HG03139 (cell line): ENCODE measurements around the gene MYL6.
"Not testable (repeated sequence)": the region's sequence is repeated elsewhere in the genome, so short reads cannot be mapped to it uniquely, and the experiment has no call there.

Source experiments
- ATAC-seq: cut with Tn5 transposase; IDR thresholded peaks from one replicate; pipeline ENCODE4 v1.9.1; 2021; ENCODE audit not compliant: unreplicated experiment

MYL6 gene

DNA sequence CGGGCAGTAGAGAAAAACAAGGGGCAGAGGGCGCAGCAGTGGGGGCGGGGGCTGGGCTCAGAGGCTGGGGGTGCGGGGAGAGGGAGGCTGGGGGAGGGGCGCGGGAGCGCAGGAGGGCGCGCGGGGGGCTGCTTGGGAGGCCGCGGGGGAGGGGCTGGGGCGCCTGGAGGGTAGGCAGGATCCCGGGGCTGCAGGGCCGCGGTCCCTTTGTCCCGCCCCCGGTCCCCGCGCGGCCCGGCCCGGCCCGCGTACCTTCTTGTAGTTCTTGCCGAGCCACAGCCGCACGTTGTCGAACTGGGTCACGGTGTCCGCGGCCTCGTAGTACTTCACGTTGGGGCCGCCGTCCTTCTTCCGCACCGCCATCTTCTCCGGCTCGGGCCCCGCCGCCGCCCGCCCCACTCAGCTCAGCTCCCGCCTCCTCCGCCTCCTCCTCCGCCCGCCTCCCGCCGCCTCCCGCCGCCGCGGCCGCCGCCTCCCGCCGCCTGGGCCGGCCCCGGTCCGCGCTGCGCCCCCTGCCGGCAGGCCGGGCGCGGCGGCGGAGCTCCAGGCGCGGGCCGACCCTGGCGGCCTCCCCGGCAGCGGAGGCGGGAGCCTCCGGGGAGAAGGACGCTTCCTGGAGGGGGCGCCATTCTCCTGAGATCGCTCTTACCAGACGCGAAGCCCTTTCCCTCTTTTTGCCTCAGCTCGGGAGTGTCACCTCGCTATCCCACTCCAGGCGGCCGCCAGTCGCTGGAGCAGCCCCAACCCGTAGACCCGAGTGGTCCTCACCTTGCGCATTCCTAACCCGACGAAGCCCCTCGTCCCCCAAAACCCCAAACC lies 31.1 kb downstream of the MYL6 start, which contains the start of gene SMARCC2:
SMARCC2 (minus strand) TSS at position 385 of the 819 bp plus-strand sequence; CDS start at position 363, 22 bp downstream.
- ATAC-seq, result peak; percentile 69

DNA sequence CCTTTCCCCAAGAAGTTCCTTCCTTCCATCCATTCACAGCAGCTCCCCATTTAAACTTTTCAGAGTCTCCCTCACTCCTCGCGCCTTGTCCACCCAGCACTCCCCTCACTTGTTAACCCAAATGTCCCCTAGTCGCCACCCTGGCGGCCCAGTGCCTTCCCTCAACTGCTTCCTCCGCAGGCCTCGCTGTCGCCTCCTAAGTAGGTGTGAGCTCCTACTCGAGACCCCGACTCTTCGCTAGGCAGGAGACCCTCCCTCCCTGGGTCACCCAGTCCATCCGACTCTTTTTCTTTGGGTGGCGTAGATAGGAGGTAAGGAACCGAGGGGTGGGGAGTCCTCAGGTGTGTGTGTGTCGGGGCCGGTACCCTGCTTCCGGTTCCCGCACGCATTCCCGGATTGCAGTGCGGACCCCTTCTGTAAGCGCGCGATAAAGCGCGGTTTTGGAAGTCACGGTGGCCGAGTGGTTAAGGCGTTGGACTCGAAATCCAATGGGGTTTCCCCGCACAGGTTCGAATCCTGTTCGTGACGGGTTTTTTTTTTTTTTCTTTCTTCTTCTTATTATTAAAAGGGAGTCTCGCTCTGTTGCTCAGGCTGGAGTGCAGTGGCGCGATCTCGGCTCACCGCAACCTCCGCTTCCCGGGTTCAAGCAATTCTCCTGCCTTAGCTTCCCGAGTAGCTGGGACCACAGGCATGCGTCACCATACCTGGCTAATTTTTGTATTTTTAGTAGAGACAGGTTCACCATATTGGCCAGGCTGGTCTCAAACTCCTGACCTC lies 31.9 kb downstream of the MYL6 start:
- ATAC-seq, result no peak

DNA sequence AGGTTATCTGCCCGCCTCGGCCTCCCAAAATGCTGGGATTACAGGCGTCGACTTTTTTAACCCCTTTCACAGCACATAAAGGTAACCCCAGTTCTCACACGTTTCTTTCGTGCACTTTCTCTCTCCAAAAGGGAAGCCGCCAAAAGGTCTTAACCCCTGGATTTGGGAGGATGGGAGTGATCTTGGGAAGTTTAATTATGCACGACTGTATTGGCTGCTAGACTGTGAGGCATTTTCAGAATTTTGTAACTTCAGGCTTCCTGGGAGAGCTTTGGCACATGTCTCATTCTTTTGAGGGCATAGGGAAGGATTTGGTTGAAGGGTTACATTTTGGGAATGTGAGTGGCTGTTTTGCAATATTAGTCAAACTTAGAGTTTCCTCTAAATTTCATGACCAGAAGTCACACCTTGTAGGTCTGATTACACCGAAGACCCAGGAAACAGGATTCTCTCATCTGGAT lies 32.6 kb downstream of the MYL6 start:
- no peak for ATAC-seq

DNA sequence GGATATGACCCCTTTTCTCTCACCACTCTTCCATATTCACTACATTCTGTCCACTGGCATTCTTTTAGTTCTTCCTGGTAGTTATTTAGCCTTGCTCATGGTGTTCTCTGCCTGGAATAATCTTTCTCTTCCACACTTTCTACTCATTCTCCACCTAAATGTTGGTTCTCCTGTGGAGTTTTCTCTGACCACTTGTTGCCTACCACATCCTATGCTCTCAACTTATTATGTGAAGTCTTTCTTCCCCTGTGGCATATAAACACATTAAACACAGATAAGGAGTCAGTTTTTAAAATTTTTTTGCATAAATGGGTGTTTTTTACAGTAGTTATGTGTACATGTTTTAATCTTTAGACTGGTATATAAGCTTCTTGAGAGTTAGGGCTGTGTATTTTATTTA lies 34.4 kb downstream of the MYL6 start:
- no peak for ATAC-seq

DNA sequence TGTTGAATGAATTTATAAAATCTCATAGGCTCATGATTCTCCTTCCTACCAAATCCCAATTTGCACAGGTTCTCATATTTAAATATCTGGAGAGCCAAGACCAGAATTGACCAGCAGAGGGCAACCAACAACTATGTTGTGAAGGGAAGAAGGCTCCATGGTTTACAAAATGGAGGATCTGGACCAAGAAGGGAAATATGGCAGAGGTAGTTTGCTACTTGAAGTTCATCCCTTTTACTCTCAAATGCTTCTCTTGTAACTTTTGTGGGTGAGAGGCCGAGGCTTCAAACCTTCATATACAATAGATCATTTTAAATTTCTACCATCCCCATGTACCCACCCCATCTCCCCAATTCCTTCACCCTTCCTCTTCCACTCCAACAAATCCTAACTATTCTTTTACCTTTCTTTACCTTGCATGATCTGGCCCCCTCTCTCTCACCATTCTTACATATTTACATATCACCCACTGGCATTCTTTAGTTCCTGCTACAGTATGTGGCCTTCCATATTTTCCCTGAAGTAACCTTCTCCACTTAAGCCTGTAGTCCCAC lies 34.9 kb downstream of the MYL6 start:
- no peak for ATAC-seq

DNA sequence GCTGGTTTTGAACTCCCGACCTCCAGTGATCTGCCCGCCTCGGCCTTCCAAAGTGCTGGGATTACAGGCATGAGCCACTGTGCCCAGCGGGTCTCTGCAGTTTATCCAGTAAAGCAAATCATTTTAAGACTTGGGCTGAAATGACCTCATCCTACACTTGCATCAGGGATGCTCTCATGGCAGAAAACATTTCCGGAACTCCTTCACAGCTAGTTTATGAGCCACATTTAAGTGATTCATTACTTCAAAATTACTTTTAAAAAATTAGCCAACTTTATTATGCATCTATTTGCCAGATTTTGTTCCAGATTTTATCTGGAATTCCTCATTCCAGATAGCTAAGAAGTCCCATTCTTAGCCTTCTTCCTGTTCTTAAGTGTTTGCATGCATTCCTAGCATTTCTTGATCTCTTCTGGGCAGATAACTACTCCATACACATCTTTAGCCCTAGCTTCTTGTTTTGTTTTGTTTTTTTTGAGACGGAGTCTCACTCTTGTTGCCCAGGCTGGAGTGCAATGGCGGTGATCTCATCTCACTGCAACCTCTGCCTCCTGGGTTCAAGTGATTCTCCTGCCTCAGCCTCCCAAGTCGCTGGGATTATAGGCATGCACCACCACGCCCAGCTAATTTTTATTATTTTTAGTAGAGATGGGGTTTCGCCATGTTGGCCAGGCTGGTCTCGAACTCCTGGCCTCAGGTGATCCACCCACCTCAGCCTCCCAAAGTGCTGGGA lies 38.8 kb downstream of the MYL6 start:
- not testable (repeated sequence) for ATAC-seq

DNA sequence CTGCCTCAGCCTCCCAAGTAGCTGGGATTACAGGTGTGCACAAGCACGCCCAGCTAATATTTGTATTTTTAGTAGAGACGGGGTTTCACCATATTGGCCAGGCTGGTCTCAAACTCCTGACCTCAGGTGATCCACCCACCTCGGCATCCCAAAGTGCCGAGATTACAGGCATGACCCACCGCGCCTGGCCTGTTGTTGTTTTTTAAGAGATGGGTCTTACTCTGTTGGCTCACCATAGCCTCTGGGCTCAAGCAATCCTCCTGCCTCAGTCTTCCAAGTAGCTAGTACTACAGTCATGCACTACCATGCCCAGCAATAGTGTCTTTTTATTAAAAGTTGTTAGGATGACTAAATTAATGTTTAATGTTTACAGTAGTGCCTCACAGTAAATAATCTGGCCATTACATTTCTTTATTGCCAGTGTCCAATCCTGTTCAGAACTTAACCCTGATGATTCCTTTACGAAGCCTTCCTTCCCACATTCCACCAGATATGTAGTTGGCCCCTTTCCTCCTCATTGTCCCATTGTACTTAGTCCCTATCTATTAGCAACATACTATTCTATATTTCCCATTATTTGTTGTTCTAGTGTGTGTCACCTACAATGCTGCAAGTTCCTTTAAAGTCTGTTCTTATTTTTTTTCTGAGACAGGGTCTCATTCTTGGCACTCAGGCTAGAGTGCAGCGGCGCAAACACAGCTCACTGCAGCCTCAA lies 39.9 kb downstream of the MYL6 start:
- no peak for ATAC-seq

DNA sequence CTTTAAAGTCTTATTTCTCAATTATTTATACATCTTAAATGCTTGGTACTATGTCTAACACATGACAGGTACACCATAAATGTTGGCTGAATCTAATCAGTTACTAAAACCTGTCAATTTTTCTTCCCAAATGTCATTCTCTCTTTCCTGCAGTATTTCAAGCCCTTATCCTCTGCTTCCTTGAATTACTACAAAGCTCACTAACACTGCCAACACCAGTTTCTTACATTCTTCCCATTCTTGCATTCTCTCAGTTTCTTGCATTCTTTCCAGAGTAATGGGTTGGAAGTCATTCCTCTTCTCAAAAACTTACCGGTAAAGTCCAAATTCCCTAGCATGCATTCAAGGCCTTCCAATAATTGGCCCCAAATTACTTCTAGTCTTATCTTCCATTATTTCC lies 40.7 kb downstream of the MYL6 start:
- ATAC-seq, result no peak

DNA sequence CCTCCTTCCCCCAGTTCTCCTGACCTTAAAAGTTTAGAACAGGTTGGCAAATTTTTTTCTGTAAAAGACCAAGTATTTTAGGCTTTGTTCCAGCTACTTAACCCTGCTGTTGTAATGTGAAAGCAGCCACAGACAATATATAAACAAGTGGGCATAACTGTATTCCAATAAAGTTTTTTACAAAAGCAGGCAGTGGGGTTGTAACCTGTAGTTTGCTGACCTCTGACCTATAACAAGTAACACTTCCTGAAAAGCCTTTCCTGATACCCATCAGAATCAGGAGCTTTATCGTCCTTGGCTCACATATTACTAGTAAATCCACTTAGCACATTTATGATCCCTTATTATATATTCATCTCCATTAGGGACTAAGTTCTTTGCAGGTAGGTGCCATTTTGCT lies 44.2 kb downstream of the MYL6 start:
- ATAC-seq, result no peak

DNA sequence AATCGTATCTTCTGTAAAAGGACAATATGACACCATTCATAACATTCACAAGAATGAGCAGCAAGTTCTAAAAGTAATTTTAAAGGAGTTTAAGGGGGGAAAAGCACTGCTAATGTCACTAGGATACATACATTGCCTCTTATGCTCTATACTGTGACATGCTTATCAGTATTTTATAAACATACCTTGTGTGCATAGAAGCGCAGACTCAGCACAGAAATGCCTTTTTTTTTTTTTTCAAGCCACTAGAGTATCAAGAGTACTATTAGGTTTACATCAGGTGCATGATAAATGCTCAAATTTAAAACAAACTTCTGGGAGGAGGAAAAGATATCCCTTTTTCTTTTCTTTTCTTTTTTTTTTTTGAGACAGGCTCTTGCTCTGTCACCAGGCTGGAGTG lies 44.7 kb downstream of the MYL6 start:
- ATAC-seq, result no peak

DNA sequence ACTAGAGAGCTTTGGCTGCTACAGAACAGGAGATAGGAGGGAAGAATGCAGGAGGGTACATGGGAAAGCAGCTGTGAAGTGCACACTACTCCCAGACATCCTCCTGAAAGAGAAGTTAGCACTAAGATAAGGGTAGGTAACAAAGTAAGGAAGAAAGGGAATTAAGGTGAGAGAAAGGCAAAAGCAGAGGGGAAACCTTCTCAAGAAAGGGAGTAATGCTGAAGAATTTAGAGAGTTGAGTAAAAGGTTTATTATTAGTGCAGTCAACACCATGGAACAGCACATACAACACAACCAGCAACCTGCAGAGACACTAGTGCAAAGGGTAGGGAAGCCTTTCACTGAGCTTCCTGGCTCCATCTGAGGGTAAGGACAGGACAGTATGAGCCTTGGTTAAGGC lies 46.1 kb downstream of the MYL6 start:
- no peak for ATAC-seq

DNA sequence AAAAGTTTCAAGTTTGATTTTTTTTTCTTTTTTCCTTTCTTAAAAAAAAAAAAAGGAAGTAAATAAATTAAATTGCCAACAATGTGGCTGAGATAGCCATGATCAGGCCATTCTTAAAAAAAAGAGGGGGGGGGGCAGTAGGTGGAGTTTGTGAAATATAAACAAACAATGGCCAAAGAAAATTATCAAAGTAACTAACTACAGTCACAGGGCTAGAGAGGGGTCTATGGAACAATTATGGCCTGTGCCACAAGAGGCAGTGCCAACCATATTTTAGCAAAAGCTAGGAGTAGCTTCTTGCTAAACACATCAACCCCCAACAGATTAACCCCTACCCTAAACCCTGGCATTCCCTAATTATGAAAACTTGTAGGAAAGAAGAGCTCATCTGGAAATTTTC lies 47.3 kb downstream of the MYL6 start:
- no peak for ATAC-seq

DNA sequence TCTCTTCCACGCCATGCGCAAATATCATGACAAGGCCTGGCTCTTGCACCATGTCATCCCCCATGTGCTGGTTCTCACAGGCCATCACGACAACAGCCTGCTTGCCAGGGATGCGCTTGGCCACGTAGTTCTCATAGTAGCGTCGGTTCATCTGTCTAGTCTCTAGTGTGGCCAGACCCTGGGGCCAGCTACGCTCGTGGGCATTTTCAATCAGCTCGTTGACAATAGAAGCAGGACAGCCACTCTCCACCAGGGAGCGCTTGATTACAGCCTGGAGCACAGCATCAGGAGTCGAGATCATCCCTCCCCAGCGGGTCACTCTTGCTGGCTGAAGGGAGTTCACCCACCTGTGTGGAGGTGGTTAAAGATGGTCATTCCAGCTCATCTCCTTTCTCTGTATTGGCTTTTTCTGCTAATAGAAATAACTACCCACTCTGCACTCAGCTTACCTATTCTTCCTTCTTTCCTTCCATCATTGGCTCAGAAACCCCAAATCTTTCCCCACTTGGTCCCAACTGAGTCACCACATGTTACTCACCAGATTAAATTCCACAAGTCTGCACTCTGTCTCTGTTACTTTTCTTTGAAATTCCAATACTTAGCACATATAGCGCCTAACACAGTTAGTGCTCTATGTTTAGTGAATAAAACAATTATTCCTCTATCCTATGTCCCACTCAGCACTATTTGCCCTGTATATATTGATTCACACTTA lies 48.5 kb downstream of the MYL6 start:
- ATAC-seq, result no peak

DNA sequence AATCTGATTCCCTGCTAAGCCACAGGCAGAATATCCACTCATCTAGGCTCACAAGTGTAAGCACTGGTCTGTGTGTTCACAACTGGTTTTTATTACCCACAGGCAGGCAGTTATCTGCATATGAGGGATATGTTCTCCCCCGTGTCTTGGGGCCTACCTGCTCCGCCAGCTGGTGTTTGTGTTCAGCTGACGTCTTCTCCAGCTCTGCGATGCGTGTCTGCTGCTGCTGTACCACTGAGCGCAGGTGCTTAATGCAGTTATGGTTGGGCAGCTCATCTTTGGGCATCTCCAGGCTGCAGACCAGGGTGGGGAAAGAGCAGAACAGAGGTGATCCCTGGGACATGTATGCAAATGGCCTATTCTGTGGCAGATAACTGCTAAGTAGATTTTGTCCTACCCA lies 49.8 kb downstream of the MYL6 start:
- no peak for ATAC-seq
